T-helper 1 cell (primary cell): ENCODE measurements around the gene AMDHD2.
"Not testable (repeated sequence)": the region's sequence is repeated elsewhere in the genome, so short reads cannot be mapped to it uniquely, and the experiment has no call there.

Experiments used
- DNase-seq, 5 donors: peaks; one replicate each; pipeline ENCODE4 v3.0.0-alpha.2; 2012 to 2020

Gene AMDHD2

DNA sequence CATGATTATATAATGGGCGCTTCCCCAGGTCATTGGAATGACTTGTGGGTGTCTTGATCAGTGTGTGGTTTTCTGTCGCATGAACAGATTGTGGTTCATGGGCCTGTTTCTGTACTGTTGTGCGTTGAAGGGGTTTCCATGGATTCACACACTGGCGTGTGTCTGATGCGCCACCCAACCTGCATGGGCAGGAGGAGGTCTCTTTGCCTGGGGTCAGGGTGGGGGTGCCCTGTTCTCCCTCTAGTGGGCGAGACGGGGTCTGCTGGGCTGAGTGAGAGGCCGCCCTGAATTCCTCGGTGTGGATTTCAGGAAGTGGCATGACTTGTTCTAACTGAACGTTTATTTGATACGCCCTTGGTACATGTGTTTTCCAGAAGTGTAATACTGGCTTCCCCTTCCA lies 60.0 kb downstream of the AMDHD2 start:
- not testable (repeated sequence) for DNase-seq

DNA sequence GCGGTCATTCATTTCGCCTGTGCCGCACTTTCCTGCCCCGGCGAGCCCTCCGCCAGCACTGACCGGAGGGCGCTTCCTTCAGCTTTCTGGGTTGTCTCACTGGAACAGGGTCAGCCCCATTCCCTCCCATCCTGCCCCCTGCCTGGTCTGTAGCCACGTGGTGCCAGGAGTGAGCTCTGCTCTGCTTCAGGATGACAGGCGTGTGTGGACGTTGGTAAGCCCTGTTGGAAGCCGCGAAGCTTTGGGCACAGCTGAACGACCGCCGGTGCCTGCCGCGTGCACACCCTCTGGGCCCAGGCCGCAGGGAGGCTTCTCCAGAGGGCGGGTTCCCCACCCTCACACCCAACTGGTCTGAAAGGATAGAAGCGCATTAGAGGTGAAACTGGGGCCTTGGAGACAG lies 60.6 kb downstream of the AMDHD2 start:
- not testable (repeated sequence) for DNase-seq
